ELF-1 (cell line): ENCODE data around the gene EIF4A2.

Experiments used
- DNase-seq: peaks from one replicate; pipeline ENCODE4 v3.0.0-alpha.2; 2016; ENCODE audit warnings: low read depth, low spot score

Gene EIF4A2

DNA sequence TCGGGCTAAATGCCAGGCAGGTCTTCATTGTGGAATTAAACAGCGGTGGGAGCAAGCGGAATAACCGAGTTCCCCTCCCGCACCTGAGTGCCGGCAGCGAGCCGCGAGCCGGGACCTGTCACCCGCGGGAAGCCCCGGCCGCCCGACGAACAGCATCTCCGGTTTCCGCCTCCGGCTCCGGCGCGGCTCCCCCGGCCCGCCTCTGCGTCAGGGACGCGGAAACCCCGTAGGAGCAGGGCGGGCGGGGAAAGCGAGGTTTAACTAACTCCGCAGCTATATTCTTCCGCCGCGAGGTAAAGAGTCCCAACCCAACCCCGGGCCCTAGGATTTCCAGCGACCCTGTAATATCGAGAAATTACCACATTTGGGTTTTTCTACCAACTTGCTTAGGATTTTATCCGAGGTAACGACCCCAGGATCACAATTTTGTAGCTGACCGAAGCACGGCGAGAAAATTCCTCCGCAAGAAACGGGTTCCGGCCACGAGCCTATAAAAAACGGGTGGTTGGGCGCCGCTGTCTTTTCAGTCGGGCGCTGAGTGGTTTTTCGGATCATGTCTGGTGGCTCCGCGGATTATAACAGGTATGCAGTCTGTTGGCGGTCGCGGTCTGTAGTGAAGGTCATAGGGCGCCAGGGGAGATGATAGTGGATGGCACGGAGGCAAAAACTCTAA, at the start of gene EIF4A2:
TSS of gene EIF4A2 (plus strand) at position 520 of the 673 bp plus-strand sequence. CDS start at position 554, 34 bp downstream.
- DNase-seq: peak; percentile 95

GRCh38 chr3:186742618-186743380, 40.6 kb upstream of the EIF4A2 start:
- no peak for DNase-seq

GRCh38 chr3:186743666-186744065, 39.7 kb upstream of the EIF4A2 start:
- DNase-seq: no peak

DNA sequence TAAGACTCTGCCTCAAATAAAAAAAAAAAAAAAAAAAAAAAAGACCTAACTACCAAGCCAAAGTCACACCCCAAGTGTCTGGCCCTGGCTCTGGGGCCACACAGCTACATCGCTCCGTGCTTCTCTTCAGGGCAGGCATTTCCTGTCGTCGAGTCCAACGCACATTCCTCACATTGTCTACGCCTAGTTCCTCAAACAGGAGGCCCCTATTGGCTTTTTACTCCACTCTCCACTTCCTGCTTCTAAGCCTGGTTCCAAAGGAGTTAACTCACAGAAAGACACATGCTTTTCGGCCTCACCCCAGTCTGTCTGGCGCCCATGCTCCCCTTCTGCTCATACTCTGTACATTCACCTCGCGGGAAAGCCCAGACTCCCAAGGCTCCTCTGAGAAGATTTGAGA, 37.4 kb upstream of the EIF4A2 start:
- DNase-seq: peak; percentile 87

- DNase-seq: no peak
These were observed 33.1 kb upstream of the EIF4A2 start for GRCh38 chr3:186750316-186750715.

GRCh38 chr3:186751480-186751879, 31.9 kb upstream of the EIF4A2 start:
- DNase-seq: no peak

DNA sequence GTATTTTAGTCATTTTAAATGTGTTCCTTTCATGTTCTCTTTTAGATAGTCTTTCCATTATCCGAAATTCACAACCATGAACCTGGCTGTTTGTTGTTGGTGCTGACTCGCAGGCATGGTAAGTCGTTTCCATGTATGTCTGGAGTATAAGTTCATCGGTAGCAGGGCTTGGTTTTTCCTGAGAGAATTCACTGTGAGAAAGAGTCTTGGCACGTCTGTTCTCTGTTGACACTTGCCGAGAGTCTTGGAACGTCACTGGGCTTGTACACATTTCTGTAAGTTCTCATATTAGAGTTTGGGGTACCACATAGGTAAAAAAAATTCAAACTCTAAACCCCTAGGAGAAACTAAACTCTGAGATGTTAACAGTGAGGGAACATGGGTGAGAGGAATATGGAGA, 29.4 kb upstream of the EIF4A2 start:
- DNase-seq: no peak

- no peak for DNase-seq
These were observed 28.5 kb upstream of the EIF4A2 start for GRCh38 chr3:186754871-186755270.

GRCh38 chr3:186757214-186757613, 26.2 kb upstream of the EIF4A2 start:
- no peak for DNase-seq

DNA sequence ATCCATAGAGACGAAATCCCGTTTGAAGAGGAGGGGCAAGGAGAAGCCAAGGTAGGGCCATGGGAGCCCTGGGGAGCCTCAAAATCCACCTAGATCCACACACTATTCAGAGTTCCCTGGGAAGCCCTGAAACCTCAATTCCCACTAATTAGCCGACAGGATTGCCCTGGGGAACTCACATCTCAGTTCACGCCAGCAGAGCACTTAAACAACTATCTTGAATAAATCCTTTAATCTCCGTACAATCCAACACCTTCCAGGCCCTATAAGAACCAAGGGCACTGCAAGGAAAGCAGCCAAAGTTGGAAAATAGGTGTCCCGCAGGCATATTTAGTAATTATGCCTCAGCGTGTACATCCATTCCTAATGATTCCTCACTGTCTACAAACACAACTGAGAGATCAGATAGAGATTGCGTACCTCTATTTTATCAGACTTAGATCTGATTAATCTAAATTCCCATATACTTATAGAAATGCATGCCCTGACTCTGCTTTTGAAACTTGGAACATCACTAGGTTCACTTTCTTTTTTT, 25.6 kb upstream of the EIF4A2 start:
- DNase-seq: peak; percentile 17

DNA sequence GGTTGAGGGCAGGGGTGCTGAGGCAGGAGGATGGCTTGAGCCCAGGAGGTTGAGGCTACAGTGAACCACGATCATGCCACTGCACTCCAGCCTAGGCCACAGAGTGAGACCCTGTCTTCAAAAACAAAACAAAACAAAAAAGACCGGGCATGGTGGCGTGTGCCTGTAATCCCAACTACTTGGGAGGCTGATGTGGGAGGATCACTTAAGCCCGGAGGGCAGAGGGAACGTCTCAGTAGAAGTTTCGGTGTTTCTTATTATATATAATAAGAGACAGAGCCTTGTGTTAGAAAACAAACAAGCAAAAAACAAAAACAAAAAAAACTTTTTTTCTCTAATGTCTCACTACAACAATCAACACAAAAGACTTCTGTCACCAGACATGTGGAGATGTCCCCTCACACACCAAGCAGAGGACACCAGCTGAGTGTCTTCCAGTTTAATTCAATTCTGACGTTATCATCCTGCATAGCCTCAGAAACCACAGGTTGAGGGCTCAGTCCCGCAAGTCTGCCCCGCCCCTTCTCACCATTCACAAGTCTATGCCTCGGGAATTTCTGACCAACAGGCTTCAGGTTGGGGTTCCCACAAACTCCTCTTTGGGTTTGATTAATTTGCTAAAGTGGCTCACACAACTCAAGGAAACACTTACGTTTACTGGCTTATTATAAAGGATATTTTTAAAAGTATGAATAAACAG, 24.0 kb upstream of the EIF4A2 start:
- peak; percentile 31 for DNase-seq

DNA sequence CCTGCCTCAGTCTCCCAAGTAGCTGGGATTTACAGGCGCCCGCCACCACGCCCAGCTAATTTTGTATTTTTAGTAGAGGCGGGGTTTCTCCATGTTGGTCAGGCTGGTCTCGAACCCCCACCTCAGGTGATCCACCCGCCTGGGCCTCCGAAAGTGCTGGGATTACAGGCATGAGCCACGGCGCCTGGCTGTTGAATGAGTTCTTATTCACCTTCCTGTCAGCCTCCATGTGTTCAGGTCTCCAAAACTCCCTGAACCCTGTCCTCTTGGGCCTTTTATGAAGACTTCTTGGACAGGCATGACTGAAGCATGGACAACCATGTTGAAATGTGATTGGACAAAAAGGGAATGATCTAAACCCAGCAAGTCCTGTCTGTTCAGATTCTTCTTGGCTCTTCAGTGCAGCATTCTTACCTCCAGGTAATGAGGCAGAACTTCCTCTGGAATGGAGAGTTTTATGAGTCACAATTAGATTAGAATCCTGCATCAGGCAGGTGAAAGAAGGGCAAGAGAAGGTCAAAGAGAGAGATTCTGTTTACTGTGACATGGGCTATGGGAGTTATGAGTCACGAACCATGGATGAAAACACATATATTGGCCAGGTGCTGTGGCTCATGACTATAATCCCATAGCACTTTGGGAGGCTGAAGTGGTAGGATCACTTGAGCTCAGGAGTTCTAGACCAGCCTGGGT, 23.1 kb upstream of the EIF4A2 start:
- DNase-seq: peak; percentile 39

DNA sequence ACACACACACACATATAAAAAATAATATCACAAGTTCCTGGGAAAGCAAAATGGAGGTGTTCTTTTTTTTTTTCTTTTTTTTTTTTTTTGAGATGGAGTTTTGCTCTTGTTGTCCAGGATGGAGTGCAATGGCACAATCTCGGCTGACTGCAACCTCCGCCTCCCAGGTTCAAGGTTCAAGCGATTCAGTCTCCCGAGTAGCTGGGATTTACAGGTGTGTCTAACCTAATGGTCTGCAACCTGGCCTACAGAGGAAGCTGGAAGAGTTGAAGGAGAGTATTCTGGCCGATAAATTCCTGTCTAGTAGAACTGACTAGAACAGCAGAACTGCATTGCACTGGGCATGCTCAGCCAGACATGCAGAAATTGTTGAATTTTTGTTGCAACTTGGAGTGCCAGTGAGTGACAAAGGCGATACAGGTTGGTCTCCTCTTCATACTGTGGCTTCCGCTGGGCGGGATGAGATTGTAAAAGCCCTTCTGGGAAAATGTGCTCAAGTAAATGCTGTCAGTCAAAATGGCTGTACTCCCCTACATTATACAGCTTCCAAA, 22.4 kb upstream of the EIF4A2 start:
- no peak for DNase-seq

- no peak for DNase-seq
These were observed 11.1 kb upstream of the EIF4A2 start for GRCh38 chr3:186772281-186772694.

GRCh38 chr3:186772701-186773417, 10.5 kb upstream of the EIF4A2 start:
- peak; percentile 86 for DNase-seq

- peak; percentile 83 for DNase-seq
These were observed 7.4 kb upstream of the EIF4A2 start for GRCh38 chr3:186775999-186776398.

DNA sequence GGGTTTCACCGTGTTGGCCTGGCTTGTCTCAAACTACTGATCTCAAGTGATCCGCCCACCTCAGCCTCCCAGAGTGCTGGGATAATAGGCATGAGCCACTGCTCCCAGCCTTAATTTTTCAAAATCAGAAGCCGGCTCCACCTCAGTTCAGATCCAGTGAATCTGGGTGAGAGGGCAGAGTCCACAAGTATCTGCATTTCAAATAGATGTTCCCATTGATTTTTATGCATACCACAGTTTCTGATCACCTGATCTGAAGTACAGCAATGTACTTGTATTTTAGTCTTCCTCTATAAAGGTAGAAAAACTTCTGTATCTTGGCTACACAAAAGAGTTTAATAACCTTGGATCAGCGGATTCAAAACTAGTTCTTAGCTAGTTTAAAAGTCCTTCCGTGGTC, 4.2 kb upstream of the EIF4A2 start:
- no peak for DNase-seq

- DNase-seq: no peak
These were observed 777 bp upstream of the EIF4A2 start for GRCh38 chr3:186782542-186783057.

DNA sequence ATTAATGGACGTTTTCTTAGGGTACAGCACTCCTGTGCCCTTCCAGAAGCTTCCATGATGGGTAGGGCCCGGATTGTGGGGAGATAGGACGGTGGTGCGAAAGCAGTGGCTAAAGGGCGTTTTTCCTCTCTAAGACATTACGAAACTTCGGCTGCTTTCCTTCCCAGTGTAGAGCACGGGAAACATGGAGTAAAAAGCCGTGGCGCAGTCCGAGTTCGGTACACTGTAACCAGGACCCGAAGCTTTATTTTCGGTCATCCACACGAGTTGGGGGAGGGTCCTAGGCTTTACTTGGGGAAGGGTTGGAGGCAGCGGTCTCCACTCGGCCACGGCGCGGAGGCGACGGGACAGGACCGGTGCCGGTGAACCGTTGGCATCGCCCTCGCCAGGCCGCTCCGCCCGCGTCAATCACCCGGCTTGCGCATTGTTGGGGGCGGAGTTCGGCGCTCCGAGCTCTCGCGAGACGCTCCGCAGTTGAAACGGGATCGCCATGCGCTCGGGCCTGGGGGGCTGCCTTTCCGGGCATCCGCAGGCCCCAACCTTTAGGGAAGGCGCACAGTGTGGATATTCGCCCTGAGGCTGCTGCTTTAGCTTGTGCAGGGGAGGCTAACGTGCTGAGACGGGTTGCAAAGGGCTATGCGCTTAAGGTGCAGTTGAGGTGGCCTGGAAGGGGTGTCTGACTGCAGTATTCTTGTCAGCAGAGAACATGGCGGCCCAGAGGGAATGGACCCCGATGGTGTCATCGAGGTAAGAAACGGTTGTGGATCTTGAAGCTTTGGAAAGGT, 546 bp downstream of the EIF4A2 start:
- DNase-seq: peak; percentile 81
